Activated T-cell treated with anti-CD3 and anti-CD28 coated beads, Interleukin-2, amount 50 U/mL, for 48 hours (primary cell): ENCODE measurements around the gene PGBD2.
"Not testable (repeated sequence)": the region's sequence is repeated elsewhere in the genome, so short reads cannot be mapped to it uniquely, and the experiment has no call there.

ENCODE experiments used
- DNase-seq, 2 experiments: peaks; one replicate each; pipeline ENCODE4 v3.0.0-alpha.2; 2020

PGBD2 gene

GRCh38 chr1:248890549-248891498 is 15.2 kb upstream of the PGBD2 start:
- DNase-seq, result no peak

DNA sequence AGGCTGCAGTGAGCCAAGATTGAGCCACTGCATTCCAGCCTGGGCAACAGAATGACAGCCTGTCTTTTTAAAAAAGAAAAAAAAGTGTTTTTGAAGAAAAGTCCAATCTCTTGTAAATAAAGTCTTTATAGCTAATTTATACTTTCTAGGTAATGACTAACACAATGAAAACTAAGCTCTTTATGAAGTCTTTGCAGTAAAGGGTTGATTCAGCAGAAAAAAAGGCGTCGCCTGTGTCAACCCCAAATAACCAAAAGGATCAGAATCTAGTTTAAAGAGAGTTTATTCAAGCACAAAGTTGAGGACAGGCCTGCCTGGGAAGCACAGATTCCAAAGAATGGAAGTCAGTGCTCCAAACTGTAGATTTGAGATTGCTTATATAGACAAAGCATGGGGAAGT is 14.3 kb upstream of the PGBD2 start:
- DNase-seq, result no peak

- no peak for DNase-seq
Observed at GRCh38 chr1:248892590-248892989, 13.4 kb upstream of the PGBD2 start.

DNA sequence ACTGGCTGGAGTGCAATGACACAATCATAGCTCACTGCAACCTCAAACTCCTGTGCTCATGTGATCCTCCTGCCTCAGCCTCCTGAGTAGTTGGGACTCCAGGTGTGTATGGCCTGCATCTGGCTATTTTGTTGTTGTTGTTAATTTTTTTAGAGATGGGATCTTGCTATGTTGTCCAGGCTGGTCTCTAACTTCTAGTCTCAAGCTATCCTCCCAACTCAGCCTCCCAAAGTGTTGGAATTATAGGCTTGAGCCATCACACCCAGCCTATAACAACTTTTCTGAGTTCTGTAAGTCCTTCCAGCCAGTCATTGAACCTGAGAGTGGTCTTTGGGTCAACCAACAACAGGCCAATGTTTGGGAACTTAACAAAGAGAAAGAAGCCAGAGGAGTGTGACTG is 11.2 kb upstream of the PGBD2 start:
- DNase-seq, result no peak

- DNase-seq, result no peak
Observed at GRCh38 chr1:248897412-248898337, 8.4 kb upstream of the PGBD2 start.

- no peak for DNase-seq
Observed at GRCh38 chr1:248900637-248901036, 5.4 kb upstream of the PGBD2 start.

- DNase-seq, result no peak
Observed at GRCh38 chr1:248901578-248901977, 4.5 kb upstream of the PGBD2 start.

DNA sequence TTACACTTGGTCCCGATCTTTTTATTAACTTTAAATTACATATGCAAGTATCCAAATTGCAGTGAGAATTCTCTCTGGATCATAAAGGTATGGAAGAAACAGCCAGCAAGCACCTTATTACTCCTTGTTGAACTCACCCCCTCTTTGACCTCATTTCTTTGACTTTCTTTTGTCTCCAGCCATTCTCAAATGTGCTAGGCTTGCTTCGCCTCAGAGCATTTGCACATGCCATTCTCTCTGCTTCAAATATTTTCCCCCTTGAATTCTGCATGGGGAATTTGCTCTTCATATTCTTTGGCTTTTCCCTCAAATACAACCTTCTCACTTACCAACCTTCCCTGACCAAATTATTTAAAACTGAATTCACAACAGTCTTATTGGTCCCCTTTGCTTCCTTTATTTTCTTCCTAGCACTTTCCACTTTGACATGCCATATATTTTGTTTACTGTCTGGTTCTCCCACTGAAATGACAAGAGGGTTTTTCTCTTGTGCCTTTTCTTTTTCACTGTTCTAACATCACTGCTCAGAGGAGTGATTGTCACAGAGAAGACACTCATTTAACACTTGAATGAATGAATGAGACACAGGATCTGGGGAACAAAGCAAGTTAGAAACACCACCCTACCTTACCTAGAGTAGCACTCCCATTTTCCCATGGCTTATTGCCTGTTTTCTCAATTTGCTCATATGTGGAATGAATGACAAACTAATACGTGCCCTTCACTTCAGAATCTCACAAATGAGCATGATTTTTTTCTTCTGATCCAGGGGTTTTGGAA is 1.4 kb upstream of the PGBD2 start:
- no peak for DNase-seq

- DNase-seq, result no peak
Observed at GRCh38 chr1:248905662-248906008, 400 bp upstream of the PGBD2 start.

DNA sequence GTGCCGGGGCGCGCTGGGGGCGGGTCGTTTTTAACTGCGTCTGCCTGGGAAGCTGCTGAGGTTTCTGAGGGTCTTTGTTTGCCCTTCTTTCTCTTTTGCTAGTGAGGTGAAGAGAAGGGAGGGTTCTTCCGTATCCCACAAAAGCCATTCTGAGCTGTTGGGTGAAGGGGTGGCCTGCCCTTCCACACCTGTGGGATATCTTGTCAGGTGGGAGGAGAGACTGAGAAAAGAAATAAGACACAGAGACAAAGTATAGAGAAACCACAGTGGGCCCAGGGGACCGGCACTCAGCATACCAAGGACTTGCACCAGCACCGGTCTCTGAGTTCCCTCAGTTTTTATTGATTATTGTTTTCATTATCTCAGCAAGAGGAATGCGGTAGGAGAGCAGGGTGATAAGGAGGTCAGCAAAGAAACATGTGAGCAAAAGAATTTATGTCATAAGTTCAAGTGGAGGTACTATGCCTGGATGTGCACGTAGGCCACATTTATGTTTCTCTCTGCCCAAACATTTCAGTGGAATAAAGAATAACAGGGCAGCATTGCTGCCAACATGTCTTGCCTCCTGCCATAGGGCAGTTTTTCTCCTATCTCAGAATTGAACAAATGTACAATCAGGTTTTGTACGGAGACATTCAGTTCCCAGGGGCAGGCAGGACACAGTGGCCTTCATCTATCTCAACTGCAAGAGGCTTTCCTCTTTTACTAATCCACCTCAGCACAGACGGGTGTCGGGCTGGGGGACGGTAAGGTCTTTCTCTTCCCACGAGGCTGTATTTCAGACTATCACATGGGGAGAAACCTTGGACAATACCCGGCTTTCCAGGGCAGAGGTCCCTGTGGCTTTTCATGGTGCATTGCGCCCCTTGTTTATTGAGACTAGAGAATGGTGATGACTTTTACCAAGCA is 972 bp downstream of the PGBD2 start:
- no peak for DNase-seq

DNA sequence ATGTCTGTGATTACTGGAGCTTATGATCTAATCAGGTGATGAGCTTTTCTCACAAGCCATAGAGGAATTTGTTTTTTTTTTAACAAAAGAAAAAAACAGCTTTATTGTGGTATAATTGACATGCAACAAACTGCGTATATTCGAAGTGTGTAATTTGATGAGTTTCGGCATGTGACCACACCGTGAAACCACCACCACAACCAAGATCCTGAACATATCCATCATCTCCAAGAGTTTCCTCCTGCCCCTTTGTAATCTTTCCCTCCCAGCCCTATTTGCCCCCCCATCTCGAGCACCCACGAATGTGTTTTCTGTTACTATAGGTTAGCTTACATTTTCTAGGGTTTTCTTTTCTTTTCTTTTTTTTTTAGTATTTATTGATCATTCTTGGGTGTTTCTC is 4.7 kb downstream of the PGBD2 start:
- no peak for DNase-seq

GRCh38 chr1:248913933-248914332 is 7.9 kb downstream of the PGBD2 start:
- DNase-seq, result no peak

GRCh38 chr1:248914796-248915381 is 8.9 kb downstream of the PGBD2 start:
- DNase-seq, result no peak

DNA sequence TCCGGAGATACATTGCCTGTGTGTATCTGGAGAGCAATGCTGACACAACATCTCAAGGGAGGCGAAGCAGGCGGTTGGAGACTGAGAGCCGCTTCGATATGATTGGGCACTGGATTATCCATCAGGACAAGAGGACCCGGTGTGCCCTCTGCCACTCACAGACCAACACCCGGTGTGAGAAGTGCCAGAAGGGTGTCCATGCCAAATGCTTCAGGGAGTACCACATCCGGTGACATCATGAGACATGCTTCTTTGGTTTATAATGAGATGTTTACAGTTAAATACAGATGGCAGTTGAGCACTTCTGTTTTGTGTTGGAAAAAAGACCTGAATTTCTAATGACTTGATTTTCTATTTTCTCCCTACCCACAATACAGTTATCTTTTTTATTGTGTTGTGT is 12.1 kb downstream of the PGBD2 start:
- DNase-seq, result no peak

DNA sequence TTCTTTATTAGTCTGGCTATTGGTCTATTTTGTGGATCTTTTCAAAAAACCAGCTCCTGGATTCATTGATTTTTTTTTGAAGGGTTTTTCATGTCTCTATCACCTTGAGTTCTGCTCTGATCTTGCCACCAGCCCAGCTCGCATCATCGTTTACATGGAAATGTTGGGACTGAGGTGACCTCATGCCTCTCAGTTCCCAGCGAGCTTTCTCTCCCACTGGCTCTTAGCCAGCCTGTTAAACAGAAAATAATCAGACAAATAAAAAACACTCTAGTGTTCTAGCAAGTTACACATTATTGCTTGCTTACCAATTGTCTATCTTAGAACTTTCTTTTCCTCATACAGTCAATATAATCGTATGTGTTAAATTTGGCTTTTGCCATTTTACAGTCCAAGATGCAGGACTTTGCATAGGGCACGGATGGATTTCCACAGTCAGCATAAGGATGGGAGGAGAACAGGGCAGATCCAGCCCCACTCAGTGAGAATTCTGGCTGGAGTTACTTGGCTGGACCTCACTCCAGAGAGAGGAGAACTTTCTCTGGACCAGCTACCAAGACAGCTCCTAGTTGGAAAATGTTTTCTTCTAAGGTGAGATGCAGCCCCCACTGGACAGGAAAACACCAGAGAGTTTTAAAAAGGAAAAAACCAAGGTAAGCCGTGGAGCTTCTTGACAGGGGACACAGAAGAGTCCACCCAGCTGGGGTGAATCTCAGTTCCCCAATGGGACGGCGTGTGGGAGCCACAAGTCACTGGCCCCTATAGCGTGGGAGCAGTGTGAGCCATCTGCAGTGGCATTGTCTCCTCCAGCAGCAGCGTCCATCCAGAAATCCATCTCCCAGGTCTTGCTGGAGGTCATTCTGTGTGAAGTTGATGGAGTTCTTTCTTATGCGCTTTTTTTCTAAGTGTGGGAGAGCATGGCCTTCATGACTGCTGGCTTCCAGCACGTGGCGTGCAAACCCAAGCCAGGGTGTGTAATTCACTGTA is 17.6 kb downstream of the PGBD2 start:
- no peak for DNase-seq

GRCh38 chr1:248924696-248925532 is 18.9 kb downstream of the PGBD2 start:
- DNase-seq, result peak; percentile 68 to 71

- not testable (repeated sequence) for DNase-seq
Observed at GRCh38 chr1:248925859-248926258, 19.8 kb downstream of the PGBD2 start.

DNA sequence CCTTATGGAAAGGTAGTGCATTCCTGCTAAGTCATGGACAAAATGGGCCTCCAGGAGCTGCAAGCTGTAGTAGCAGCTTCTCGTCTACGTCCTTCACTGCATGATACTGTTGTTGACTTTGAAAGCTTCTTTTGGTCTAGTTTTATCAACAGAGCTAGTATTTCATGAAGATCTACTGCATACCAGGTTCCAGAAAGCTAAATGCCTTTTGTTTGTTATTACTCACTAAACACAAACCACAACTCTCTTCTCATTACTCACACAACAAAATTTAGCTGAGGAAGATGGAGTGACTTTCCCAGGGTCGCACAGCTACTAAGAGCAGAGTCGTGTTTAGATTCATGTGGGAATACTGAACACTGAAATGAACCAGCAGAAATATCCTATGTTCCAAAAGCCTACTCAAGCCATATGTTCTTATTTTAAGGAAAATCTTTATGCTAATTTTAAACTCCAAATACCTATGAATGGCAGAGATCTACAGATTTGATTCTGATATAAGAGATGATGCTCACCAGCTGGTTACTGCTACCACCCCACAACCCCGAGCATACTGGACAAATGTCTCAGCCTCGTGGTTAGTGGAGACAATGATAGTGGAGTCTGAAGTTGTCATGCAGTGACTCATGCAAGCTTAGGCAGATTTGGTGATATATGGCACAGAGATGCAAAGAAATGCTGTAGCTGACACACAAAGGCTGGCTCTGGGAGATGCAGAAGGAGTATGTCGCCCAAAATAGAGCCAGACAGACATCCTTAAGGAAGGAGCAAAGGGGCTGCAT is 20.6 kb downstream of the PGBD2 start:
- DNase-seq, result no peak
